ENCODE results near the gene TMEM38A. TPM values are rescaled to one million over a fixed set of nuclear protein-coding genes. Genes with fewer than 3 reads are reported as not detected.
A peak's percentile ranks its signal among the peaks of the same experiment; 100 is the strongest.

TMEM38A gene
- total RNA-seq (2014; rRNA removed; shearing (Covaris generic)) = 6.8 and 11.2 TPM in 2 replicates

GRCh38 chr19:16660763-16661479, at the start of gene TMEM38A:
TMEM38A (plus strand) TSS chr19:16661139; CDS start chr19:16661218, 79 bp downstream.
- peak; percentile 33 for DNase-seq (ENCODE audit: low spot score)

- DNase-seq (ENCODE audit: low spot score) = no peak
These were observed 48.3 kb upstream of the TMEM38A start for GRCh38 chr19:16612636-16613035.

- DNase-seq (ENCODE audit: low spot score) = no peak
These were observed 47.1 kb upstream of the TMEM38A start for GRCh38 chr19:16613841-16614240.

GRCh38 chr19:16614941-16615340, 46.0 kb upstream of the TMEM38A start:
- no peak for DNase-seq (ENCODE audit: low spot score)

GRCh38 chr19:16615808-16616207, 45.1 kb upstream of the TMEM38A start:
- DNase-seq (ENCODE audit: low spot score) = no peak

- DNase-seq (ENCODE audit: low spot score) = no peak
These were observed 42.7 kb upstream of the TMEM38A start for GRCh38 chr19:16618248-16618647.

GRCh38 chr19:16619457-16619856, 41.5 kb upstream of the TMEM38A start:
- no peak for DNase-seq (ENCODE audit: low spot score)

GRCh38 chr19:16620018-16620417, 40.9 kb upstream of the TMEM38A start:
- DNase-seq (ENCODE audit: low spot score) = no peak

- DNase-seq (ENCODE audit: low spot score) = no peak
These were observed 40.4 kb upstream of the TMEM38A start for GRCh38 chr19:16620584-16620983.

- no peak for DNase-seq (ENCODE audit: low spot score)
These were observed 39.7 kb upstream of the TMEM38A start for GRCh38 chr19:16621165-16621800.

GRCh38 chr19:16623066-16623465, 37.9 kb upstream of the TMEM38A start:
- DNase-seq (ENCODE audit: low spot score) = no peak

GRCh38 chr19:16623576-16623975, 37.4 kb upstream of the TMEM38A start:
- DNase-seq (ENCODE audit: low spot score) = no peak

- no peak for DNase-seq (ENCODE audit: low spot score)
These were observed 36.7 kb upstream of the TMEM38A start for GRCh38 chr19:16624236-16624635.

GRCh38 chr19:16625163-16625958, 35.6 kb upstream of the TMEM38A start:
- DNase-seq (ENCODE audit: low spot score) = no peak

GRCh38 chr19:16626796-16627192, 34.1 kb upstream of the TMEM38A start:
- no peak for DNase-seq (ENCODE audit: low spot score)

GRCh38 chr19:16627193-16627927, 33.6 kb upstream of the TMEM38A start:
- DNase-seq (ENCODE audit: low spot score) = no peak

GRCh38 chr19:16627928-16628182, 33.1 kb upstream of the TMEM38A start:
- DNase-seq (ENCODE audit: low spot score) = no peak

- peak; percentile 92 for DNase-seq (ENCODE audit: low spot score)
These were observed 32.6 kb upstream of the TMEM38A start, which contains the start of gene MED26 for GRCh38 chr19:16628183-16628983. MED26 (minus strand) TSS chr19:16628204; CDS start chr19:16627943, 261 bp downstream.

- DNase-seq (ENCODE audit: low spot score) = no peak
These were observed 31.8 kb upstream of the TMEM38A start for GRCh38 chr19:16628984-16629691.

GRCh38 chr19:16631465-16631864, 29.5 kb upstream of the TMEM38A start:
- no peak for DNase-seq (ENCODE audit: low spot score)

- DNase-seq (ENCODE audit: low spot score) = no peak
These were observed 23.4 kb upstream of the TMEM38A start for GRCh38 chr19:16637535-16637934.
